Neural cell (in vitro differentiated cells): ENCODE results near the gene ST6GALNAC3. TPM values are rescaled to one million over a fixed set of nuclear protein-coding genes. Genes with fewer than 3 reads are reported as not detected.

Experiments
- H2AFZ ChIP-seq: fragments of 200-600, 300-800 bp; sonication (generic), shearing (Covaris generic); 2 replicates; pipeline ENCODE4 v1.6.0; 2014; ENCODE audit warnings: low read depth, mild to moderate bottlenecking, antibody characterized with exemption, low read length, moderate library complexity
- H3F3A ChIP-seq: fragments of 200-600 bp; shearing (Covaris generic); 2 replicates; pipeline ENCODE4 v1.6.1; 2016; ENCODE audit warnings: mild to moderate bottlenecking, moderate library complexity, mixed read lengths, antibody characterized with exemption, low read length; ENCODE audit not compliant: insufficient read depth, poor library complexity, severe bottlenecking
- H3K27ac ChIP-seq: fragments of 200-600, 300-800 bp; sonication (generic), shearing (Covaris generic); 2 replicates; pipeline ENCODE4 v1.5.1; 2014; ENCODE audit warnings: mild to moderate bottlenecking, low read length, moderate library complexity
- H3K27me3 ChIP-seq: fragments of 300-800, 200-600 bp; sonication (generic), shearing (Covaris generic); 2 replicates; pipeline ENCODE4 v1.6.0; 2014; ENCODE audit warnings: mild to moderate bottlenecking, low read depth, low read length, moderate library complexity; ENCODE audit not compliant: insufficient read depth
- H3K36me3 ChIP-seq: fragments of 300-800, 200-600 bp; sonication (generic), shearing (Covaris generic); 2 replicates; pipeline ENCODE4 v1.5.1; 2014; ENCODE audit warnings: mild to moderate bottlenecking, antibody characterized with exemption, low read length, moderate library complexity; ENCODE audit not compliant: insufficient read depth
- H3K4me2 ChIP-seq: fragments of 300-800, 200-600 bp; sonication (generic), shearing (Covaris generic); 2 replicates; pipeline ENCODE4 v1.6.0; 2014; ENCODE audit warnings: mild to moderate bottlenecking, low read length
- H3K4me3 ChIP-seq: fragments of 300-800, 200-600 bp; sonication (generic), shearing (Covaris generic); 2 replicates; pipeline ENCODE4 v1.5.1; 2014; ENCODE audit warnings: mild to moderate bottlenecking, low read length, moderate library complexity
- H3K79me2 ChIP-seq: fragments of 200-600 bp; shearing (Covaris generic); replicated peaks from 2 replicates; pipeline ENCODE4 v1.6.0; 2014; ENCODE audit warnings: mild to moderate bottlenecking, low read length, moderate library complexity; ENCODE audit not compliant: insufficient read depth
- H3K9ac ChIP-seq: fragments of 300-800, 200-600 bp; sonication (generic), shearing (Covaris generic); 2 replicates; pipeline ENCODE4 v1.6.1; 2016; ENCODE audit warnings: mild to moderate bottlenecking, low read length, mixed read lengths
- H3K9me2 ChIP-seq: fragments of 200-600 bp; shearing (Covaris generic); 2 replicates; pipeline ENCODE4 v1.6.1; 2016; ENCODE audit warnings: mild to moderate bottlenecking, low read length, mixed read lengths; ENCODE audit not compliant: insufficient read depth
- H3K9me3 ChIP-seq: fragments of 200-600, 300-800 bp; sonication (generic), shearing (Covaris generic); 2 replicates; pipeline ENCODE4 v1.6.1; 2016; ENCODE audit warnings: mild to moderate bottlenecking, mixed run types, low read length, moderate library complexity, mixed read lengths
- H4K20me1 ChIP-seq: fragments of 200-600 bp; shearing (Covaris generic); 2 replicates; pipeline ENCODE4 v1.6.1; 2016; ENCODE audit warnings: mild to moderate bottlenecking, mixed run types; ENCODE audit not compliant: insufficient read depth
- EP300 ChIP-seq: fragments of 450-650 bp; conservative IDR thresholded peaks from 2 replicates; pipeline ENCODE4 v1.6.1; 2014; ENCODE audit warnings: antibody characterized with exemption, mild to moderate bottlenecking, moderate library complexity; ENCODE audit not compliant: poor library complexity, severe bottlenecking
- EZH2 ChIP-seq: fragments of 200-600, 300-800 bp; shearing (Covaris generic), sonication (generic); IDR thresholded peaks from 2 replicates; pipeline ENCODE4 v1.6.1; 2014; ENCODE audit warnings: antibody characterized with exemption, low read length, borderline replicate concordance, mild to moderate bottlenecking; ENCODE audit not compliant: insufficient read depth, poor library complexity, severe bottlenecking
- MXI1 ChIP-seq: fragments of 450-650 bp; conservative IDR thresholded peaks from 2 replicates; pipeline ENCODE4 v1.6.1; 2014; ENCODE audit warnings: antibody characterized with exemption, mild to moderate bottlenecking; ENCODE audit not compliant: poor library complexity, severe bottlenecking
- POLR2AphosphoS5 ChIP-seq: IDR thresholded peaks from 2 replicates; pipeline ENCODE4 v1.6.1; 2012
- RAD21 ChIP-seq: fragments of 450-650 bp; conservative IDR thresholded peaks from 2 replicates; pipeline ENCODE4 v1.6.1; 2014; ENCODE audit warnings: antibody characterized with exemption, mild to moderate bottlenecking, moderate library complexity
- SMC3 ChIP-seq: fragments of 450-650 bp; conservative IDR thresholded peaks from 2 replicates; pipeline ENCODE4 v1.6.1; 2014; ENCODE audit warnings: antibody characterized with exemption, mild to moderate bottlenecking, moderate library complexity; ENCODE audit not compliant: poor library complexity
- TAF1 ChIP-seq: IDR thresholded peaks from 2 replicates; pipeline ENCODE4 v1.6.1; 2012; ENCODE audit warnings: low read depth
- polyA plus RNA-seq: library from polyadenylated mRNA; depleted of rRNA; stranded (reverse); fragments of >200 nt; gene quantifications from 2 replicates; pipeline ENCODE4 v1.2.3, GENCODE V29; 2014
- TF ChIP-seq, protein P1 (sequence below): IDR thresholded peaks from 2 replicates; pipeline ENCODE4 v1.6.1; 2012; ENCODE audit warnings: borderline replicate concordance
- TF ChIP-seq, protein P2 (sequence below): fragments of 450-650 bp; IDR thresholded peaks from 2 replicates; pipeline ENCODE4 v1.5.1; 2014; ENCODE audit warnings: antibody characterized with exemption, mild to moderate bottlenecking, moderate library complexity; ENCODE audit not compliant: poor library complexity, severe bottlenecking

The ST6GALNAC3 gene
- polyA plus RNA-seq, 1 donor from 2014 or later, result 3.6 TPM

DNA sequence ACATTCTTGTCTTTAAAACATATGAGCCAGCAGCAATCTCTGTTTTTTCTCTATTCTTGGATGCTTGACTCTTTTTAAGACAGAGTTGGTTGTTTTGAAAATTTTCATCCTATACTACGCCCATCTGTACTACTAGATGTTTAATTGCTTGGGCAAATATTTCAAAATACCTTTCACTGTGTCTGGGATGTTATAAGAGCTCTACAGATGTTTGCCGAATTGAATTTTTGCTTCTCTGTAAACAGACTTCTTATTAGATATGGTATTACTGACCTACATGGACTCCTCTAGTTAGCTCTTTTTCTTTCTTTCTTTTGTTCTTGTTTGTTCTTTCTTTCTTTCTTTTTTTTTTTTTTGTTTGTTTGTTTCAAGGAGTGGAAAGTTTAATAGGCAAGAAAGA lies 345.1 kb downstream of the ST6GALNAC3 start:
- Histone ChIP-seq H3K4me3 (no peak overlapping the region), H3K9me3 (no peaks in the 10 kb centered on the region), H3K79me2 (no peaks in the 10 kb centered on the region), H3K9me2 (no peaks in the 10 kb centered on the region), H4K20me1 (no peaks in the 10 kb centered on the region), H3F3A (no peaks in the 10 kb centered on the region), H3K27ac (no peak overlapping the region), H3K36me3 (no peaks in the 10 kb centered on the region), H2AFZ (no peak overlapping the region), H3K27me3 (no peaks in the 10 kb centered on the region), H3K9ac (no peak overlapping the region), H3K4me2 (no peak overlapping the region)
- TF ChIP-seq EP300, result no peak

DNA sequence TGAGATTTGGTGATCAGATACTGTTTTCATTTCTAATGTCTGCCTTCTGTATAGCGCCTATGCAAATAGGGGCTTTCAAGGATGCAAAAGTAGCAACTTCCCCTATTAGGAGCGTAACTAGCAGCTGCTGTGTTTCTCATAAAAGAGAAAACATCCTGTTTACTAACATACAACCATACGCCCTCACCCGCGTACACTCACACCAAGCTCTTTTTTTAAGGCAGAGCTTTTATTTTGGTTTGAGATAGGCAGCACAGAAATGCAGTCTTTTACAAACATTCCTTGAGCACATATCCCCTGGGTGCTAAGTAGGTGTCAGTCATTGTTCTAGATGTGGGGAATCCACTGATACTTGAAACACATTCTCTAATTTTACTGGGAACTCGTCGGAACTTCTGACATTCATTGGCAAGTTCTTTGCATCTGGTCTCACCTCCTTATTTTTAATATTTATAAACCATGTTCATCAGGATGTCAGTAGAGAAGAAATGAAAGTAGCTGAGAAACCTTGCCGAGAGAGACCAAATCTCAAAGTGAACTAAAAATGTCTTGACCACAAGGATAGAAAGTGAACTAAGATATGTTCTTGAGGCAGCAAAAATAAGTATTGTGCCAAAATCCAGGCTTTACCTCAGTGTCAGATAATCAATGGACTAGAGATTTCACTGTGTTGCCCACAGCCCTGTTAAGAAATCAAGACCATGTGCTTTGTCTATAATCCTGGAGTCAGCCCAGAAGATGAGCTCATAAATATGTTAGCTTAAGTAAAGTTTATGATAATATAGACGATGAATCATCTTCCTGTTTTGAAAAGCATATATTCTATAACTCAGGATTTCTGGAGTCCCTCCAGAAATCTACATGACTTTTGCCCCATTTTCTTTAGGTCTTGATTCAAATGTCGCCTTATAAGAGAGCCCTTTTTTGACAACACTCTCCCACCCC lies 350.9 kb downstream of the ST6GALNAC3 start:
- Histone ChIP-seq H3F3A (no peaks in the 10 kb centered on the region), H3K27ac (no peak overlapping the region), H3K79me2 (no peaks in the 10 kb centered on the region), H3K9me2 (no peaks in the 10 kb centered on the region), H3K36me3 (no peaks in the 10 kb centered on the region), H3K9me3 (no peaks in the 10 kb centered on the region), H2AFZ (no peak overlapping the region), H3K9ac (no peak overlapping the region), H3K4me3 (no peak overlapping the region), H3K27me3 (no peaks in the 10 kb centered on the region), H4K20me1 (no peaks in the 10 kb centered on the region), H3K4me2 (no peak overlapping the region)
- TF ChIP-seq, protein P1, sequence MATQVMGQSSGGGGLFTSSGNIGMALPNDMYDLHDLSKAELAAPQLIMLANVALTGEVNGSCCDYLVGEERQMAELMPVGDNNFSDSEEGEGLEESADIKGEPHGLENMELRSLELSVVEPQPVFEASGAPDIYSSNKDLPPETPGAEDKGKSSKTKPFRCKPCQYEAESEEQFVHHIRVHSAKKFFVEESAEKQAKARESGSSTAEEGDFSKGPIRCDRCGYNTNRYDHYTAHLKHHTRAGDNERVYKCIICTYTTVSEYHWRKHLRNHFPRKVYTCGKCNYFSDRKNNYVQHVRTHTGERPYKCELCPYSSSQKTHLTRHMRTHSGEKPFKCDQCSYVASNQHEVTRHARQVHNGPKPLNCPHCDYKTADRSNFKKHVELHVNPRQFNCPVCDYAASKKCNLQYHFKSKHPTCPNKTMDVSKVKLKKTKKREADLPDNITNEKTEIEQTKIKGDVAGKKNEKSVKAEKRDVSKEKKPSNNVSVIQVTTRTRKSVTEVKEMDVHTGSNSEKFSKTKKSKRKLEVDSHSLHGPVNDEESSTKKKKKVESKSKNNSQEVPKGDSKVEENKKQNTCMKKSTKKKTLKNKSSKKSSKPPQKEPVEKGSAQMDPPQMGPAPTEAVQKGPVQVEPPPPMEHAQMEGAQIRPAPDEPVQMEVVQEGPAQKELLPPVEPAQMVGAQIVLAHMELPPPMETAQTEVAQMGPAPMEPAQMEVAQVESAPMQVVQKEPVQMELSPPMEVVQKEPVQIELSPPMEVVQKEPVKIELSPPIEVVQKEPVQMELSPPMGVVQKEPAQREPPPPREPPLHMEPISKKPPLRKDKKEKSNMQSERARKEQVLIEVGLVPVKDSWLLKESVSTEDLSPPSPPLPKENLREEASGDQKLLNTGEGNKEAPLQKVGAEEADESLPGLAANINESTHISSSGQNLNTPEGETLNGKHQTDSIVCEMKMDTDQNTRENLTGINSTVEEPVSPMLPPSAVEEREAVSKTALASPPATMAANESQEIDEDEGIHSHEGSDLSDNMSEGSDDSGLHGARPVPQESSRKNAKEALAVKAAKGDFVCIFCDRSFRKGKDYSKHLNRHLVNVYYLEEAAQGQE, result no peak
- TF ChIP-seq EZH2 (no peak), MXI1 (no peak), EP300 (no peak), POLR2AphosphoS5 (no peak), RAD21 (no peak), SMC3 (no peak)
- TF ChIP-seq, protein P2, sequence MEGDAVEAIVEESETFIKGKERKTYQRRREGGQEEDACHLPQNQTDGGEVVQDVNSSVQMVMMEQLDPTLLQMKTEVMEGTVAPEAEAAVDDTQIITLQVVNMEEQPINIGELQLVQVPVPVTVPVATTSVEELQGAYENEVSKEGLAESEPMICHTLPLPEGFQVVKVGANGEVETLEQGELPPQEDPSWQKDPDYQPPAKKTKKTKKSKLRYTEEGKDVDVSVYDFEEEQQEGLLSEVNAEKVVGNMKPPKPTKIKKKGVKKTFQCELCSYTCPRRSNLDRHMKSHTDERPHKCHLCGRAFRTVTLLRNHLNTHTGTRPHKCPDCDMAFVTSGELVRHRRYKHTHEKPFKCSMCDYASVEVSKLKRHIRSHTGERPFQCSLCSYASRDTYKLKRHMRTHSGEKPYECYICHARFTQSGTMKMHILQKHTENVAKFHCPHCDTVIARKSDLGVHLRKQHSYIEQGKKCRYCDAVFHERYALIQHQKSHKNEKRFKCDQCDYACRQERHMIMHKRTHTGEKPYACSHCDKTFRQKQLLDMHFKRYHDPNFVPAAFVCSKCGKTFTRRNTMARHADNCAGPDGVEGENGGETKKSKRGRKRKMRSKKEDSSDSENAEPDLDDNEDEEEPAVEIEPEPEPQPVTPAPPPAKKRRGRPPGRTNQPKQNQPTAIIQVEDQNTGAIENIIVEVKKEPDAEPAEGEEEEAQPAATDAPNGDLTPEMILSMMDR, result no peak

DNA sequence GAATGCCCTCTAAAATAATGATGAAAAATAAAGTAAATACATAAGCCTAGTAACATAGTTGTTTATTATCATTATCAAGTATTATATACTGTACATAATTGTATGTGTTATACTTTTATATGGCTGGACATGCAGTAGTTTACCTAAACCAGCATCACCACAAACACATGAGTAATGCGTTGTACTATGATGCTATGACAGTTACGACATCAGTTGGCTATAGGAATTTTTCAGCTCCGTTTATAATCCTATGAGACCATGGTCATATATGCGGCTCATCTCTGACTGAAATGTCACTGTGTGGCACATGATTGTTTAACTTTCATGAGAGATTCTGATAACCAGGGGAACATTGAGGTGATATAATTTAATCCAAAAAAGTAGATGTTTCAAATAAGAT lies 352.1 kb downstream of the ST6GALNAC3 start:
- H3K4me3 ChIP-seq, result no peak overlapping the region
- H3K9me2 ChIP-seq, result no peaks in the 10 kb centered on the region
- H3K27ac ChIP-seq, result no peak overlapping the region

More for the DNA sequence above, 352.1 kb downstream of the ST6GALNAC3 start:
- Histone ChIP-seq H3F3A (no peaks in the 10 kb centered on the region), H3K9me3 (no peaks in the 10 kb centered on the region), H2AFZ (no peak overlapping the region), H3K36me3 (no peaks in the 10 kb centered on the region), H4K20me1 (no peaks in the 10 kb centered on the region), H3K9ac (no peak overlapping the region), H3K4me2 (no peak overlapping the region), H3K79me2 (no peaks in the 10 kb centered on the region), H3K27me3 (no peaks in the 10 kb centered on the region)
- TF ChIP-seq EZH2 (no peak), RAD21 (no peak), MXI1 (no peak), TAF1 (no peak), POLR2AphosphoS5 (no peak)
- TF ChIP-seq, protein P2, result no peak
- TF ChIP-seq, protein P1, result no peak
